ENCODE data around the gene MYZAP.

The MYZAP gene

GRCh38 chr15:57591822-57592367 is at the start of gene MYZAP:
Gene MYZAP, plus strand, starts transcription at chr15:57591904. Its CDS starts 131 bp downstream, at chr15:57592035.
- DNase-seq (ENCODE audit: low read depth, low spot score): no peak

DNA sequence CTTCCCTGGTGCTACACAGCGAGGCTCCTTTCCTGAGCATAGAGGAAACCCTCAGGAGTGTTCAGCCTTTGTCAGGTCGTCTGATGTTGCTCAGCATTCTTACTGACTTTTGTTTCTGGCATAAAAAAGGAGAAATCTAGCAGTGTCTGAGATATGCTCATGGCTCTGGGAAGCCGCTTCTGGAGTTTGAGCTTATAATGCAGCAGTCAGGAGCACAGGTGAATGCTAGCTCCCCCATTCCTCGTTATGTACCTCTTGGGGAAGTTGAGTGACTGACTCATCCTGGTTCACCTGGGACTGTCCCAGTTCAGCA is 49.2 kb upstream of the MYZAP start:
- DNase-seq (ENCODE audit: low read depth, low spot score): no peak

DNA sequence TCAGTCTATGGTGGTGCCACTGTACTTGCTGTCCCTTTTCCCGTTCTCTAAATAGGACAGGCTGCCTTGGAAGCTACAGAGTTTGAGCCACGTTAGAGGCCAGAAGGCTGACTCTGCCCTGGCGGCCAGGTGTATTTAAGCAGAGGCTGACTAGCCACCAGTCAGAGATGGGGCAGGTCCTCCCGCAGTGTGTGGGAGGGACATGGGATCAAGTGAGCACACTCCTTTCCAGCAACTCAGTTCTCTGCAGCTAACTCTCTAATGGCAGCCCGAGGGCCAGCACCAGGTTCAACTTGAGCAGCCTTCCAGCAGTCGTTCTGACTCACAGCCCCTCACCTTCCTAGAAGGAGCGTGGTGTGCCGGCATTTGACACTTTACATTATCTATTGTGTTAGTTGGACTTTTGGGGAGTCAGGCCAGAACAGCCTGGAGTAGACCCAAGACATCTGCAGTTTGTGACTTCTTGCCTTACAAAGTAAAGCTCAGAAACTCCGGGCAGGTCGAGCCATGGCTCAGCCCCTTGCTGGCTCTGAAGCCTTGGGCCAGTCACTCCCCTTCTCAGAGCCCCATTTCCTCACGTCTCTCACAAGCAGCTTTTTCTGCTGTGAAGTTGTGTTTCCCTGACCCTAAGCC is 46.7 kb upstream of the MYZAP start:
- no peak for DNase-seq (ENCODE audit: low read depth, low spot score)

- no peak for DNase-seq (ENCODE audit: low read depth, low spot score)
Observed at GRCh38 chr15:57545995-57546394, 45.7 kb upstream of the MYZAP start.

DNA sequence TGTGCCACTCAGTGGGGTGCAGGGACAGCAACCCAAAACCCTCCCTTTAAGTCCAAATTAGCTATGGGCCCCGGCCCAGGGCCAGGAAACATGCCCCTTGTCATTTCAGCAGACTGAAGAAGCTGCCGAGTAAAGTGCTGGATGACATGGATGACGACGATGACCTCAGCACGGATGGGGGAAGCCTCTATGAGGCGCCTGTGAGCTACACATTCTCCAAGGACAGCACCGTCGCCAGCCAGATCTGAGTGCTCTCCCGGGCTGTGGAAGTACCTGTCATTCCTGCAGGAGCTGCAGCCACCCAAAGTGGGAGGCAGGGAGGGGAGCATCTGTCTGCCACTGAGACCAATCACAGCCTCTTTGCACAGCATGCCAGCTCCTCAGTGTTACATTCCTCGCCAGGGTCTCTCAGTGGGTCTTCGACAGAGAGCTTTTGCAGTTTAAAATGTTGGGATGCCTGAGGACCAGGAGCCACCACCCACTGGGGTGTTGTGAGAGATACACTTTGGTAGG is 44.4 kb upstream of the MYZAP start:
- DNase-seq (ENCODE audit: low read depth, low spot score): no peak

GRCh38 chr15:57548351-57548750 is 43.4 kb upstream of the MYZAP start:
- no peak for DNase-seq (ENCODE audit: low read depth, low spot score)

- DNase-seq (ENCODE audit: low read depth, low spot score): no peak
Observed at GRCh38 chr15:57548835-57549234, 42.9 kb upstream of the MYZAP start.

DNA sequence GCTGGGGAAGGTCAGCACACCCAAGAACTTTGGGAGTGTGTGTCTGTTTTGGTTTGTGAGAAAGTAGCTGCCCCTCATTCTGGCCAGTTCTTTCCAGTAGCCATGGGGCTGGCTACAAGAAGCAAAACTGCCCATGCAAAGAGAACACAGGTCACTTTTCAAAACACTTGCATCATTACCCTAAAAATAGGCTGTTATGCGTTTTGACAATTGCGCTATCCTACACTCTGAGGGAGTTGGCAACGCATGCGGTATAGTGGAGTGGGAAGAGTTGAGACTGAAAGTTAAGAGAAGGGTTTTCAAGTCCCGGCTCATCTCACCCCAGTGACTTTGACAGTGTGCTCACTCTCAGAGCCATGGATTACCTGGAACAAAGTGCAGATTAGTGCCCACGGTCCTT is 41.8 kb upstream of the MYZAP start:
- no peak for DNase-seq (ENCODE audit: low read depth, low spot score)

DNA sequence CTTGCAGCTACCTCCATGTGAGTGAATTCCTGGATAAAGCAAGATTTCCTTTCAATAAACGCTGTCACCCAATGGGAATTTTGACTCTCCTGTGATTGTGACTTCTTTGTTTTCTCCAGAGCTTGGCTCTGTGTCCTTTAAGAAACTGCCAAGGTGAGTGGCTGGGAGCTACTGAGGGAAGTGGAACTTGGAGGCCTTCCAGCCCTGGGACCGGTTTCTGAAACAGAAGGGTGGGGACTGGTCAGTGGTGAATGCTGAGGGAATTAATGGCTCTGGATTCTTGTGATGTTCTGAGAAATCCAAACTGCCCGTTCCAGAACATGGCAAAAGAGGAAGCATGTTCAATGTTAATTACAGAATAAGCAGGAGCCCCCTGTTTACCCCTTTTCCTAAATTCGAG is 41.1 kb upstream of the MYZAP start:
- no peak for DNase-seq (ENCODE audit: low read depth, low spot score)

DNA sequence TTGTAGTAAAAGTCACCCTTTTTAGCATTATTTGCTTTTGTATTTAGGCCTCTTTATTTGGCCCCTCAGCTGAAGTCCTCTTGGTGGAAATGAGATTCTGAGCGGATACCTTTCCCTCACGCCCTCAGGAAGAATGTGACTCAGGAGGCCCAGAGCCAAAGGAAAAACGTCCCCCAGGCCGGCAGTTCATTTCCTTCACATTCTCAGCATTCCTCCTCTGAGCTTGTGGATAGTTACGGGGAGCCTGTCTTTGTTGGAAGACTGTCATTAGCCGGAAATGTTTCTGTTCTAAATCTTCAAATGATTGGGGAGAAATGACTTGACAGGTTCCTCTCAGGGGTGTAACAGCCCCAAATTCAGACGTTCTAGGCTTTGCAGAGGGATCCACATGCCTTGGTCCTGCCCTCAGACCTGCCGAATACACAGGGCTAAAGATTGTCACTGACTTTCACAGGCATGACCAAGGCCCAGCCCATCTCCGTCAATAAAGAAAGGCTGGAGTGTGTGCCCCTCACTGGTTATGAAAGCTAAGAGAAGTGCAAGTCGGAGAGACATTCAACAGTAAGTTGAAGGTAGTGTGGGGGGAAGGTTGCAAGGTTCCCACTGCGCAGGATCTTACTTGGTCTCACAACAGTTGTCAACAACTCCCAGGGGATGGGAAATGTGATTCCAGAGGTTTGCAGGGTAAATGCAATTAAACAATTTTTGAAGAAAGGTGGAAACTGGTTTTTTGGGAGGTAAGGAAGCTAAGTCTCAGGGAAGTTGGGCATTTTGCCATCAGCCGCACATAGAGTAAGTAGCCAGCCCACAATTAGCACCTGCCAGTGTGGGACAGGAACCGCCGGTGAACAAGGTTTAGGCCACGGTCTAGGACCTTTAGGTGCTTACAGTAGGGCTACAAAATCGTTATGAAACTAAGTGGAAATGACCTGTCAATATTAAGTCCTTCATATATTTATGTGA is 39.7 kb upstream of the MYZAP start:
- DNase-seq (ENCODE audit: low read depth, low spot score): peak; percentile 73

DNA sequence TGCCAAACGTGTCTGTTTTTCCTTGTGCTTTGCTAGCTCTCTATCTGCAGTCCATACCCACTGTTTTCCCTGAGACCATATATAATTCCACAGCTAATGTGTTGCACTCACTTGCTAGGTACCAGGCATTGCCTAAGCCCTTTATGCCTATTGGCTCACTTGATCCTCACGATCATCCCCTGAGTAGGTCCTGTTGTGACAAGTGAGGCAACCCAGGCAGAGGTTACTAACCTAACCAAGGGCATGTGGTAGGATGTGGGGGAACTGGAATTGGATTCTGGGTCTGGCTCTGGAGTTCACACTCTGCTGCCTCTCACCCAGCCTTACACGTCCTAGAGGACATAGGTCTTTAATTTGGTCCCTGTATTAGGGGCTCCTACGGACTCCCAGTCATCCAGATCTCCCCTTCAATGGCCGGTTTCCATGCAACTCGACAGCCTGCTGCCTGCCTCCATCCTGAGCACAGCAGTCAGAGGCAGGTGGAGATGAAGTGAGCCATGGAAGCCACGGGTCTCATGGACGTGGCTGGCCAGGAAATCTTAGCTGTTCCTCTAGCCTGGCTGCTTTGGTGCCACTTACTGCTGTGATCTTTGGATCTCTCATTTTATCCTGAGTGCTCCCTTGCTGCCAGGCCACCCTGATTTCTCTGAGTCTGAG is 38.9 kb upstream of the MYZAP start:
- no peak for DNase-seq (ENCODE audit: low read depth, low spot score)

DNA sequence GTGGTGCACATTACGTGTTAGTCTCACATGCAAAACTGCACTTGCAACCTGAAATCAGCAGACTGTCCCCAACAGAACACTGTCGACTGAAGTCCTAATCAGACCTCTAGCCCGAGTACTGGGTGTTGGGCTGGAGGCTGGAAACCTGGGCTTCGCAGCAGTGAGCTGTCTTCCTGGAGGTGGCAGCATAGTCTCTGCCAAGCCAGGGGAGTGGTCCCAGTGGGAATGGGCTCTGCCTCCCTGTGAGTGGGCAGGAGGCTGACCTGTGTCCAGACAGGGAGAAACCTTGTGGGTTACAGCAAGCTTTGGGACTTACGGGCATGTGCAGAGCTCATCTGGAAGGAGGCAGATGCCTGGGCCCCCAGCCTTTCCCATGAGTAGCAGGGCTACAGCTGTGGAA is 38.2 kb upstream of the MYZAP start:
- DNase-seq (ENCODE audit: low read depth, low spot score): no peak

DNA sequence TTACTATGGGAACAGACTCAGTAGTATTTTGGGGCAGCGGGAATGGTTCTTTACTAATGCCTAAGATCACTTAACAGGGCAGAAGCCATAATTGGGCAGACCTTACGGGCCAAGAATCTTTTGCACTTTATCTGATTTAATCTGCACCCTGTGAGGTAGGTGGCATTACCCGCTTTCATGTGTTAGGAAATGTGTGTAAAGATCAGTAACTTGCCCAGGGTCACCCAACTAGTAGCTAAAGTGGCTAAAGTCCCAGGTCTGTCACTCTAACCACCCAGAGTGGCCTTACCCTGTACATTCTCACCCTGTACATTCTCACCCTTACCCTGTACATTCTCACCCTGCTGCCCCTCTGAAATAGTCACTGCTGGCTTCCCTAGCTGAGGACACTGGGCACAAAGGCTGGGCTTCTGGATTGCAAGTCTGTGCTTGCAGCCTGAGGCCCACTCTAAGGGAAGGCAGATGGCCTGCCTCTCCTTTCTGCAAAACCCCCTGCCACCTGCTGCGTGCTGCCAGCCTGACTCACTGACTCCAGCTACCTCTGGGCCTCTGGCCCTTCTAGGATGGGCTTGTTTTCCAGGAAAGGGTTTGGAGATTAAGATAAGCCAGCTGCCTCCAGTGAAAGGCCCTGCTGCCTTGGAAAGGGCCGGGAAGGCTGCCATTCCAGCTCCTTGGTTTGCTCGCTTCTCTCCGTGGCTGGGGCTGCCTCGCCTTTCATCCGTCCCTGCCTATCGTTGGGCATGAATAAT is 37.5 kb upstream of the MYZAP start:
- DNase-seq (ENCODE audit: low read depth, low spot score): no peak

DNA sequence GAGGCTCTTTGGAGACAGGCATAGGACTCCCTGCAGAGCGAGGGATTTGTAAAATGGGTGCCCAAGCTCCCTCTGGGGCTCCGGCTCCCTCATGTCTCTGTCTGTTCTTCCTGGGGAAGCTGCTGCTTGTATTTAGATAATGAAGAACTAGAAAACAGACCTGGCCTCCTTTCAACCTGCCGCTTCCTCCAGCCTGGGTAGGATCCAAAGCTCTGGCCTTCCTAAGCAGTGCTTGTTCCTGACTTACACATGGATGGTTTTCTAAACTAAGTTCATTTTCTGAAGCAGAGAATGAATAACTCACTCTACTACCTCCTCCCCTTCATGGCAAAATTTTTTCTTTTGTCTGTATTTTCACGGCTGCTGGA is 36.9 kb upstream of the MYZAP start:
- no peak for DNase-seq (ENCODE audit: low read depth, low spot score)

DNA sequence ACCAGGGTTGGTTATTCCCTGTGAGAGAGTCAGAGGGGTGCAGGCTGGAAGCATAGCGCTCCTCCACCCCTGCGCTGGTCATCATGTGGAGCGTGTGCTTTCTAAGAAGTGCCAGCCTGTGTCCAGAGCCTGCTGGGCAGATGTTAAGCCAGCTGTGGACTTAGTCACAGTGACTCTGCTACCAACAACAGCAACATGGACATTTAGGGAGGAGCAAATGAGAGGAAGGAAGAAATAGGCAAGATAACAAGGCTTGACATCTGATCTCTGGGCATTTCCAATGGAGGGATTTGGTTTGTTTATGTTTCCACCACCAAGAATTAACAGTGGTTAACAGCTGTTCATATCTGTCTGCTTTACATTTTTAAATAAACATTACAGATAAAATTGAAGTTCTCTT is 36.4 kb upstream of the MYZAP start:
- DNase-seq (ENCODE audit: low read depth, low spot score): no peak

- DNase-seq (ENCODE audit: low read depth, low spot score): no peak
Observed at GRCh38 chr15:57556040-57556439, 35.7 kb upstream of the MYZAP start.

DNA sequence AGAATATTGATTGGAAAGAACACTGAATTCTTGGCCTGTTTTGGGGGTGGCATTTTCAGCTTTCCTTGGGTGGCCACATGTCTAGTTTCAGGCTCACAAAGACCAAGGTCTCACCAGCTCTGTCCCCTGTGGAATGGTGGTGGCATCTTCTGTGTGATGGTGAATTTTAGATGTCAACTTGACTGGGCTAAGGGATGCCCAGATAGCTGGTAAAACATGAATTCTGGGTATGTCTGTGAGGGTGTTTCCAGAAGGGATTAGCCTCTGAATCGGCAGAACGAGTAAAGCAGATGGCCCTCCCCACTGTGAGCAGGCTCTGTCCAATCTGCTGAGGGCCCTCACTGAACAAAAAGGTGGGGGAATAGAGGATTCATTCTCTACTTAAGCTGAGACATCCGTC is 34.4 kb upstream of the MYZAP start:
- no peak for DNase-seq (ENCODE audit: low read depth, low spot score)

DNA sequence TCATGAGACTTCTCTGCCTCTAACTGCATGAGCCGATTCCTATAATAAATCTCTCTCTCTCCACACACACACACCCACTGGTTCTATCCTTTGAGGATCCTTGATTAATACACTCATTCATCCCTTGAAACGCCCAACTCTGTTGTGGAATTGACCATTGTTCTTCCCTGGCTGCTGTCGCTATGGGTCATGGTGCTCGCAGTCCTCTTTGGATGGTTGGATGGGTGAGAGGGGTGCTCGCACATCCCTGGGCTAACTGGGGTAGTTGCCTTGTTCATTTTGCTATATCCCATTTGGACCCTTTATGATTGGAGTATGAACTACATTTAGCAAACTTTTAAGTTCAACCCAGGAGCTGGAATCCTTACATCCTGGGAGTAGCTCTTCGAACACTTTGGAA is 33.9 kb upstream of the MYZAP start:
- DNase-seq (ENCODE audit: low read depth, low spot score): no peak

DNA sequence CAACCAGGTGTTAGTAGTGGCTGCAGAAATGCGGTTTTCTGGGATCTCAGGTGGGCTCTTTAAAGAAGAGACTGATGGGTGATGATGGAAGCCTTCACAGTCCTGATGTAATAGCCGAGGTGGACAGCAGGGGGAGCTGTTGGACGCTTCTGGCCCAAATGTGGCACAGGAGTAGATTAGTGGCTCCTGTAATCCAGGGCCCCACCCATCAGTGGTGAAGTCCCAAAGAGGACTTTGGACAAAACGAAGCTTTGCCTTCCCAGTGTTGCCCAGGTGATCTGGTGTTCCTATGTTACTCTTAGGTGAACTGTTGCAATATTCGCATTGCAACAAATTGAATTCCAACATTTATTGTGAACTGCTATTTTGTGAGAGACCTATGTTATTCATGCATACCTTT is 31.8 kb upstream of the MYZAP start:
- no peak for DNase-seq (ENCODE audit: low read depth, low spot score)

GRCh38 chr15:57561041-57561711 is 30.5 kb upstream of the MYZAP start:
- no peak for DNase-seq (ENCODE audit: low read depth, low spot score)

DNA sequence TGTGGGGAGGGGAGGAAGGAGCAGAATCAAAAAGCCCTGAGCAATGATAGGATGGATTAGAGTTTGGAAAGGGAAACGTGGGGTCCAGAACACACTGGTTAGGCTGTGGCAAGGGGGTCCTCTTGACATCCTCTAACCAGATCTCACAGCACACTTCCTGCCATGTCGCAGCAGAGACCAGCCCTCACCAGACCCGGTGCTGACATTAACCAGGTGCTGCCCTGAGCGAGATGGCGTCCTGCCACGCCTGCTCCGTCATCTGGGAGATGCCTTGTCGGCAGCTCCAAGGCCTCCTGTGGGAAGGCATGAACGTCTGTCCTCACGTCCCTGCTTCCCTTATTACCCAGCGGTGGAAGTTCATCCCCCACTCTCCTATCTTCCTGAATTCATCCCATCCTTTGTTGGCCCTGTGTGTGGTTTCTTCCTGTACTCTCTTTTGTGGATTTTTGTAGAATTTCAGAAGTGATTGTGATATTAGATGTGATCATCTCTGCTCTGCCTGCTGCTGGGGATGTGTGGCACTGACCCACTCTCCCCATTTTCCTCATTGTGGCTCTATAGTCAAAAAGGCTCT is 29.4 kb upstream of the MYZAP start:
- DNase-seq (ENCODE audit: low read depth, low spot score): no peak

Measured in iPS DF 19.7 (cell line).